ENCODE measurements around the gene ZNF592. TPM values are rescaled to one million over a fixed set of nuclear protein-coding genes. Genes with fewer than 3 reads are reported as not detected.

Gene ZNF592
- total RNA-seq, 2 experiments from 2014 or later: 18.1 to 18.3 TPM

DNA sequence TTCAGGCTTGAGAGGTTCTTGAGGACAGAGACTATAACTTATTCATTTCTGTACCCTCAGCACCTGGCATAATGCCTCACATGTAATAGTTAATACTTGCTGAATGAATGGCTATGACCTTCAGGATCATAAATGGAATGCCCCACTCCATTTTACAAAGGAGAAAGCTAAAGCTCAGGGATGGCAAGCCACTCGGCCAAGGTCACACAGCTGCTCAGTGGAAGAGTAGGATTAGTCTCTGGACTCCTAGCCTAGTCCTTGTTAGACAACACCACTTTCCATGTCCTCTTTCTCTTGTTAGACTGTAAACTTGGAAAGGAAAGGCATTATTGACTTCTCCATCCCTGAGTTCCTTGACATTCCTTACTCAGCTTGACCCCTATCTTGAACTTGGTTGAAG is 65.5 kb downstream of the ZNF592 start:
- intact Hi-C loops (cut with micrococcal nuclease): no loop called here
- H3K36me3 Mint-ChIP-seq (ENCODE audit: low read depth): no peaks in the 10 kb centered on the region
- peaks cover 9% of the 10 kb centered on the region for H3K27me3 Mint-ChIP-seq
- no peak overlapping the region for H3K27ac Mint-ChIP-seq
- CTCF ChIA-PET: no interaction called here
- TF ChIP-seq CTCF (IDR thresholded peaks at IDR 0.05): no peak
- no peak for DNase-seq
- H3K9me3 Mint-ChIP-seq: no peaks in the 10 kb centered on the region
- peaks cover 8% of the 10 kb centered on the region for H3K4me1 Mint-ChIP-seq (ENCODE audit: low read depth)
- H3K4me3 Mint-ChIP-seq: no peak overlapping the region
- no peak for ATAC-seq
- POLR2A ChIA-PET: no interaction called here

- Mint-ChIP-seq H3K4me3 (no peak overlapping the region), H3K36me3 (ENCODE audit: low read depth) (no peaks in the 10 kb centered on the region), H3K9me3 (no peaks in the 10 kb centered on the region), H3K27ac (no peak overlapping the region), H3K4me1 (ENCODE audit: low read depth) (peaks cover 8% of the 10 kb centered on the region), H3K27me3 (peaks cover 9% of the 10 kb centered on the region)
- DNase-seq: no peak
- CTCF ChIA-PET: no interaction called here
- POLR2A ChIA-PET: interaction anchor here (1.2 kb wide), 1 partner anchor 9 kb away, joined by 5 read pairs; no protein-coding TSS in a partner anchor
- TF ChIP-seq CTCF (IDR thresholded peaks at IDR 0.05): no peak
- intact Hi-C loops (cut with micrococcal nuclease): no loop called here
- no peak for ATAC-seq
Measured at GRCh38 chr15:84814916-84815315, 66.5 kb downstream of the ZNF592 start.

DNA sequence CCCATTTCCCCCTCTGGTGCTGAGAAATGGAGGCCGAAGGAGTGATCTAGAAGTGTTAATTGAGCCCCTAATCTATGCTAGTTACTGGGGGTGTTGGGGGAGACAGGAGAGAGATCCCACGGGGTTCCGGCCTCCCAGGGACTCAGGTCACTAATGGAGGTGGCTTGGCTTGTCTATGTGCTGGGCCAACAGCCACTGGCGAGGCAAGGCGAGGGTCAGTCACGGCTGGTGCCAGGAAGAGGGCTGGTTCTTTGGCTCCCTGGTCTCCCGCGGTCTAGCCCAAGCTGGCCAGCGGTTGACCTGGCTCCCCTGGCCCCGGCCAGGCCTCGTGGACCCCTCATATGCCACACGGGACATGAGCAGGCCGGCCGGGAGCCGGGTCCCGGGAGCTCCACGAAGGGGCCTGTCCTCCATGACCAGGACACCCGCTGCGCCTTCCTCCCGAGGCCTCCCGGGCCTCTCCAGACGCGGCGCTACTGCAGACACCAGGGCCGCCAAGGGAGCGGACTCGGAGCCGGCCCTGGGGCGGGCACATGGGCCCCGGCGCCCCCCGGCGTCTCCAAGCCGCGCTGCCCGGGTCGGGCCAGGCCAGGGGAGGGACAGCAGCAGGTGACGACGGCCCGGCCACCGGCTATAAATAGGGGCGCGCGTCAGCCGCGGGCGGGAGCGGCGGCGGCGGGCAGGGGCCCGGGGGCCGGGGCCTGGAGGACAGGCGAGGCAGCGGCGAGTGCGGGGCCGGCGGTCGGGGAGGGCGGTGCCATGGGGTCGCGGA is 68.5 kb downstream of the ZNF592 start, which contains the start of gene ALPK3:
Gene ALPK3 (plus strand): TSS at position 663 of the 772 bp plus-strand sequence. CDS start 97 bp downstream, at position 760.
- TF ChIP-seq CTCF (IDR thresholded peaks at IDR 0.05): no peak
- intact Hi-C loops (cut with micrococcal nuclease): no loop called here
- no peak for DNase-seq
- no peaks in the 10 kb centered on the region for H3K36me3 Mint-ChIP-seq (ENCODE audit: low read depth)
- POLR2A ChIA-PET: no interaction called here
- peak; percentile 31 for ATAC-seq
- H3K4me1 Mint-ChIP-seq (ENCODE audit: low read depth): peaks cover 8% of the 10 kb centered on the region
- no peak within 1 kb of the TSS for H3K4me3 Mint-ChIP-seq
- H3K27ac Mint-ChIP-seq: peak within 1 kb of the TSS; percentile 50
- CTCF ChIA-PET: interaction anchor here (1.0 kb wide), 1 partner anchor 10 kb away, joined by 3 read pairs; no protein-coding TSS in a partner anchor
- H3K9me3 Mint-ChIP-seq: no peaks in the 10 kb centered on the region
- peaks cover 9% of the 10 kb centered on the region for H3K27me3 Mint-ChIP-seq

DNA sequence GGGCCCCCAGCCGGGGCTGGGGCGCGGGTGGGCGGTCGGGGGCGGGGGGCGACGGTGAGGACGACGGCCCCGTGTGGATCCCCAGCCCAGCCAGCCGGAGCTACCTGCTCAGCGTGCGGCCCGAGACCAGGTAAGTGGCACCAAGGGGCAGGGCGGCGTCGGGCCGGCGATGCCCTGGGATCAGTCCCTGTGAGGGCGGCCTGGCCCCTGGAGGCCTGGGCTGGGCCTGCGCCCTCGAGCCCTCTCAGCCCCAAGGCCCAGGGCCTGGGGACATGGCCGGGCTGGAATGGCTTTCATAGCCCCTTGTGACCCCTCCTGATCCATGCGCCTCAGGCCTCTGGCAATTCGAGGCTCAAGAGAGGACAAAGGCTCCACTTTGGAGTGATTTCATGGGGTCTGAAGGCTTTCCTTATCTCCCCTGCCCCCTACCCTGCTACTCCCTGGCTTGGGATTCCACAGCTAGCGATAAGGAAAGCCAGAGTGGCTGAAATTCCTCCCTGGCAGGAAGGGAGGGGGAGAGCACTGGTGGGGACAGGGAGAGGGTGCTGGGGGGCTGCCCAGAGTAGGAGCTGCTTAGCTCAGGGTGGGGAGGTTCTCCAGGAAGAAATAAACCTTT is 69.2 kb downstream of the ZNF592 start:
- TF ChIP-seq CTCF (IDR thresholded peaks at IDR 0.05): no peak
- peaks cover 8% of the 10 kb centered on the region for H3K4me1 Mint-ChIP-seq (ENCODE audit: low read depth)
- ChIA-PET CTCF (interaction anchor here (1.0 to 1.2 kb wide), 2 partner anchors 10 to 29 kb away, joined by 3 to 5 read pairs; no protein-coding TSS in a partner anchor), POLR2A (no interaction called here)
- H3K27ac Mint-ChIP-seq: no peak overlapping the region
- ATAC-seq (peak; percentile 50), DNase-seq (no peak)
- intact Hi-C loops (cut with micrococcal nuclease): no loop called here
- peaks cover 9% of the 10 kb centered on the region for H3K27me3 Mint-ChIP-seq
- H3K9me3 Mint-ChIP-seq: no peaks in the 10 kb centered on the region
- no peak overlapping the region for H3K4me3 Mint-ChIP-seq
- H3K36me3 Mint-ChIP-seq (ENCODE audit: low read depth): no peaks in the 10 kb centered on the region
